NCI-H510A (cell line): Measurements from ENCODE around the gene ZHX3.

Source experiments
- DNase-seq: peaks from one replicate; lab custom pipeline; 2025; lab: John Stamatoyannopoulos, UW

Gene ZHX3

DNA sequence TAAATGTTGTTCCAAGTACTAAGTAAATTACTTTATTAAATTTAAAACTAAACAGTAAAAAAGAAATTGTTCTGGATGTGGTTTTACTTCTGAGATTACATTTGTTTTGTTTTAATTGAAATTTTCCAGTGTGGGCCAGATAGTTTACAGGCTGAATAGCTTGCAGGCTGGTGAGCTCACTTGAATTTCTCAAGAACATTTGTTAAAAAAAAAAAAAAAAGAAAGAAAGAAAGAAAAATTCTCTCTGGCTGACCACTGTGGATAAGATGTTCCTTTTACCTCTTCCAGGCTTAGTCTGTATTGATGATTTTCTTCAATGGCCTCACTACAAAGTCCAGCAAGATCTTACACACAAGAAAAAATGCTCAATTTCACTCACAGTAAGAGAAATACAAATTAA is 94.8 kb downstream of the ZHX3 start:
- no peak for DNase-seq

DNA sequence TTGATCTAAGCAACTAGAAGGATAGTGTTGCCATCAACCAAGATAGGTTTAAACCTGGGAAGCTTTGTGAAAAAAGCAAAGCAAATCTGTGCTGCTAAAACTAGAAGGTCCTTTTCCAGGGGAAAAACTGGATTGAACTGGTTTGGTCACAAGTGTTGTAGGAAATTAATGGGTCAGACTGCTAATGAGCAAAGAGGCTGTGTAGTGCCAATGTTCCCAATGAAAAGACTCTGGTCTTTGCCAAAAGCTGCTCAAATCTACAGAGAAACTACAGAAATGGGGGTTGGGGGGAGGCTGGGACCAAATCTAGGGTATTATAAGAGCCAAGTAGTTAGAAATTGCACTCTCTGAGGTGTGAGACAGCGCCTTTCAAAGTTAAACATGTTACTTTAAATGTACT is 95.2 kb downstream of the ZHX3 start:
- DNase-seq, result no peak

GRCh38 chr20:41221614-41222218 is 95.8 kb downstream of the ZHX3 start:
- DNase-seq, result no peak

- no peak for DNase-seq
These were observed 97.7 kb downstream of the ZHX3 start for GRCh38 chr20:41219824-41220223.

GRCh38 chr20:41218466-41218865 is 99.1 kb downstream of the ZHX3 start:
- DNase-seq, result no peak

DNA sequence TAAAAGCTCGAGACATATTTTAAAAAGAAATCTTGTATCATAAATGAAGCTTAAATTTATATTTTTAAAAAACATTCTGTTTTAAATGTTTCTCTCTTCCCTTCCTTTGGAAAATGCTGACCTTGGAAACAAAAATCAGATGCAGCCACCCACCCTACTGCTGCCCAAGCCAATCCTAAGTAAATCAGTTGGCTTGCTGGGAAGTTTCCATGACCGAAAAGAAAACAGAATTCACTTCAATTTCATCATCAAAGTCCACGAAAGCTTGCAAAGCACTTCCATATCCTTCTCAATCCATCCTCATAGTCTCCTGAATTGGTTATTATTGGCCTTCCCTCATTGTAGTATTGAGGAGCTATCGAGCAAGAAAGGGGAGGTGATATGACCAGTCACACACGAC is 100.1 kb downstream of the ZHX3 start:
- DNase-seq, result no peak

DNA sequence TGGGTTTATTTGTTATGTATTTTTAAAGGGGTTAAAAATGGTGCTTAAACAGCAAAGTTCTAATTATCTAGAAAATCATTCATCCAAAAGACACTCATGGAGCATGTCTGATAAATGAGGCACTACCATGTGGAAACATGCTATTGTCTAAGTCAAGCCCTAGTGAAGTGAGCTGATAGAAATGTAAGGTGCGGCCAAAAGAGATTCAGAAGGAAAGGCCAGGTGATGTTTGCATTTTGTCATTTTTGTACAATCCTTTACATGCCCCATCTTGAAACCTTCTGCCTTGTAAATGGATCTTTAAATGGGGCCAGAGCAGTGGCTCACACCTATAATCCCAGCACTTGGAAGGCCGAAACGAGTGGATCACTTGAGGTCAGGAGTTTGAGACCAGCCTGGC is 102.9 kb downstream of the ZHX3 start:
- DNase-seq, result no peak

DNA sequence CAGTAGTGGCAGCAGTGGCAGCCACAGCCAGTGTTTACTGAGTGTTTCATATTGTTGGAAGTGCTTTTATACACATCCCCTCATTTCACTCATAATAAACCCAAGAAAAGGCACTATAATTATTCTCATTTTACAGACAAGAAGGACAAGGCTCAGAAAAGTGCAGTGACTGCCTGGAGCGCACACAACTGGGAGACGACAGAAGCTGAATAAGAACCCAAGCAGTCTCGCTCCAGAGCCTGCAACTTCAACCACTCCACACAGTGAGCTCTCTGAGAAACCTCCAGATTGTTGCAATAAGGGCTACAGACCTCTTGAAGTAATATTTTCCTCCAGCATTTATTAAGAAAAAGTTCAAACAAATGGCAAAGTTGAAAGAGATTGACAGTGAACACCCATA is 103.3 kb downstream of the ZHX3 start:
- DNase-seq, result no peak

- no peak for DNase-seq
These were observed 104.2 kb downstream of the ZHX3 start for GRCh38 chr20:41213150-41213820.

DNA sequence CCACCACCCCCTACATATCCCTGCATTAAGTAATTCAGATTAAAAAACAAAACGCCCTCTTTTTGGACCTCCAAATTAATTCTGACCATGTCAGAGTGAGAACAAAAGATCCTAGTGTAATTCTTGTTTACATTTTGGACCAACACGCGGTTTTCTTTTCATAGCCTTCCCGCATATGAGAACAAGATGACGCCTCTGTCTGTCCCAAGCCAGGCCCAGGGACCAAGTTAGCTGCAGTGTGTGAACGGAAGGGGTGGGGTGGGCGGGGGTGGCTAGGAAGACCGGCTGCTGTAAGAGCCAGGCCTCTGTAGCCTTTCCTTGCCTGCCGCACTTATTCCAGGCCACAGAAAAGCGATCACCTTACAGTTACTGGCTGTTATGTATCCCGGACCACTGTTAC is 112.2 kb downstream of the ZHX3 start:
- DNase-seq, result no peak

GRCh38 chr20:41204304-41205265 is 112.9 kb downstream of the ZHX3 start:
- no peak for DNase-seq

DNA sequence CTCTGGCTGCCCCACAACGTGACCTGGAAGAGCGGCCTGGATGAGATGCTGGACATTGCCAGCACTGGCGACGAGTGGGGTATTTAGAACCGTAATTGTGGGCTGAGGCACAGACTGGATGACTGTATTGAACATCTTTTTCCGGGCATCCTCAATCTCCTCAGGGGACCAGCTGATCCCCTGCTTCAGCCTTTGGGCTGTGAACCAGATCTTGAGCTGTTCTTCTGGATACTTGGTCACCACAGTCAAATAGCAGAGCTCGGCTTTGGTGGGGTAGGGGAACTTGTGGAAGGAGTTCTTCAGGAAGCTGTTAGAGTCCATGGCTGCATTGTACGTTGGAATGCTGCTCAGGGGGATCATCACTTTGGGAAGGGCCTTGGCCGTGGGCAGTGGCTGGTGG is 113.9 kb downstream of the ZHX3 start:
- no peak for DNase-seq

DNA sequence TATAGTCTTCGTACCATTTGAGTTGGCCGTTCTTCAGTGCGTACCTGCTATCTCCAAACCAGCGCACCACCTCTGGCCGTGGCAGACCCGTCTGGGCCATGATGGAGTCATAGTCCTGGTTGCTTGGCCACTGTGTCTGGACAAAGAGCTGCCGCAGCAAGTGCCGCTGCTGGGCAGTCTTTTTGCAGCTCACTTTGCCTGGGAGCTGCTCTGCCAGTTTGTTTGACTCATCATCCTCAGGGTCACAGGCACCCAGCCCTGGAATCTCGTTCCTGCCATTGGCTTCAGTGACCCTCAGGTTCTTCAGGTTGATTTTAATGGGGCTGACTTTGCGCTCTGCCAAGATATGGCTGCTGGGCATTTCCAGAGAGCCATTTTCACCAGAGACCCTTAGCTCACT is 115.1 kb downstream of the ZHX3 start:
- no peak for DNase-seq

DNA sequence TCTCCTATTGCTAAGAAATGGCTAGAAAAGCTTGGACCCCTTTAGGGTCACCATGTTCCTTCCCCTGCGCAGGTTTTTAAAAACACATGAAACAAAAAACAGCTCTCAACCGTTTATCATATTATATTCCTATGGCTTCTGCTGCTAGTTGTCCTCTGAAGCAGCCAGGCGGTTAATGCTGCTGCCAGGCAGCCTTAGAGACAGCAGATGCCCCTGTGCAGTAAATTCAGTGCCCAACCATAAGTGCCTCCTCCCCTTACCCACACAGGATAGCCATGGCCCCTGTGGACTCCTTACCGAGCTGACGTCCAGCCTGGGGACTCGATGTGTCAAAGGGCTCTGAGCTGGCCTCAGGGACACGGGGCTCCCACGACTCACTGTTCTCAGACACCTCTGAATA is 115.8 kb downstream of the ZHX3 start:
- no peak for DNase-seq

DNA sequence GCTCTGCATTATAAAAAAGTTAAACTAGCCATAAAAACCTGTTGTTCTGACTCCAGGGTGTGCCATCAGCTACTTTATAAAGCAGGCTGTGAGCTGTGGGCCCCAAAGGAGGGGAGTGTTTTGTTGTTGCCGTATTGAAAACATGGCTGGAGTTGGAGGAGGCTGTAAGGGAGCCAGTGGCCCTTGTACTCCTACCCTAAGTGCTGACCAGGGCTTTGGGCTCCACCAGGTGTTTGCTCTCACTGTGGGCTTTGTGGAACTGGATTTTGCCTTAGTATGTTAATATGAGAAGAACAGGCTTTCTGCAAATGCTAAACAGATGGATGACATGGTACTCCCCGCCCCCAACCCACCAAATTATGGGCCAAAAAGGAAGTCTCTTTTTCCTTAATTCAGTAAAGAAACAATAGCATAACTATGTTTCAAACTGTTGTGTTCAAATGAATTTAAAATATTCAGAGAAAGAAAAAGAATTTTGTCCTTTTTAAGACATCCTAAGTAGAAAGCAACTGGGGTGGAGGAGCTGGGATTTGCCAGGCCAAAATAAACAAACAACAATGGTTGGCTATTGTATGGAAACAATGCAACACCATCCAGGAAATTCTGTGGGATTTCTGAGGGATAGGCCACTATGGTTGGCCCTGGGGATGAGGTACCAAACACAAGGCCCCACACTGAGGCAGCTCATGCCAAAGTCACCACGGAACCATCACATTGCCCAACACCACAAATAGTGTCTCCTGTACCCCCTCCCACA is 116.9 kb downstream of the ZHX3 start:
- no peak for DNase-seq

DNA sequence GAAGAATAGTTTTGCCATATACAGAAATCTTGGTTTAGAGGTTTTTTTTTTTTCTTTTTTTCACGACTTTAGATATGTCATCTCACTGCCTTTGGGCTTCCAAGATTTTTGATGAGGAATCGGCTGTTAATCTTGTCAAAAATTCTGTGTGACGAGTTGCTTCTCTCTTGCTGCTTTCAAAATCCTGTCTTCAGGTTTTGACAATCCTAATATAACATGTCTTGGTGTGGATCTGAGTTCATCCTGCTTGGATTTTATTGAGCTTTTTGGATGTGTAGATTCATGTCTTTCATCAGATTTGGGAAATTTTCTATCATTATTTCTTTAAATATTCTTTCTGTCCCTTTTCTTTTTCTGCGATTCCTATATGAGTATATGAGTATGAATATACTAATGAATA is 119.1 kb downstream of the ZHX3 start:
- DNase-seq, result no peak

DNA sequence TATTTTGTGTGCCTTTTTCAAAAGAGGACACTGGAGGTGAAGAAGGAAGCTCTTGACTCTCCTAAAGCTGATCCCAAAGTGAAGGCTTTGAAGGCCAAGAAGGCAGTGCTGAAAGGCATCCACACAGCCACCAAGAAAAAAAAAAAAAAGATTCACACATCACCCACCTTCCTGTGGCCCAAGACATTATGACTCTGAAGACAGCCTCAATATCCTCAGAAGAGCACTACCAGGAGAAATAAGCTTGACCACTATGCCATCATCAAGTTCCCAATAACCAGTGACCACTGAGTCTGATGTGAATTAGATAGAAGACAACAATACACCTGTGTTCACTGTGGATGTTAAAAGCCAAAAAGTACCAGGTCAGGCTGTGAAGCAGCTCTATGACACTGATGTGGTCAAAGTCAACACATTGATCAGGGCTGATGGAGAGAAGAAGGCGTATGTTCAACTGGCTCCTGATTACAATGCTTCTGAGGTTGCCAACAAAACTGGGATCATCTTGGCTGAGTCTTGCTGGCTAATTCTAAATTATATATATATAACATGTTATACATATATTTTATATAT is 120.8 kb downstream of the ZHX3 start:
- no peak for DNase-seq

DNA sequence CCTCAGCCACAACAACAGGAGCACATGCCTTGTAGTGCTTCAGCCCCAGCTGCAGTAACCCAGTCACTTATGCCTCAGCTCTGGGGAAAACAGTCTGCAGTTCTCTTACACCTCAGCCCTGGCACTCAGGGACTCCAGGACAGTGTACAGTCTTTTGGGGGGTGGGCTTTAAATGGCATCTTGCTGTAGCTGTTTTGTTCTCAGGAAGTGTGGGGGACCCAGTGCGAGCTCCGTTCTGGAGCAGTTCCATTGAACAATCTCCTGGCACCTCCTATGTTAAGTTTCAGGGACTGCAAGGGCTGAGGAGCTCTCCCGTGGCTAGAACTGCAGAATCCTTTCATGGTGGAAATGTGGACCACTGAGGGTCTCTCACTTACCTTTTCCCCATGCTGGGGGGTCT is 125.0 kb downstream of the ZHX3 start:
- DNase-seq, result no peak

- no peak for DNase-seq
These were observed 125.7 kb downstream of the ZHX3 start for GRCh38 chr20:41191562-41192500.

DNA sequence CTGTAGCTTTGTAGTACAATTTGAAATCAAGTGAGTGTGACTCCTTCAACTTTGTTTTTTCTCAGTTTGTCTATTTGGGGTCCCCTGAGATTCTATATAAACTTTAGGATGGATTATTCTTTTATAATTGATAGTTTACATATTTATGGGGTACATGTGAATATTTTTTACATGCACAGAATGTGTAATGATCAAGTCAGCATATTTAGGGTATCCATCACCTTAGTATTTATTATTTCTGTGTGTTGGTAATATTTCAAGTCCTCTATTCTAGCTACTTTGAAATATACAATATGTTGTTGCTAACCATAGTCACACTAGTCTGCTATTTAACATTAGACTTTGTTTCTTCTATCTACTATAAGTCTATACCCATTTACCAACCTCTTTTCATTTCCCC is 129.9 kb downstream of the ZHX3 start:
- DNase-seq, result no peak
